Stimulated activated CD8-positive, alpha-beta memory T cell treated with anti-CD3 and anti-CD28 coated beads, Interleukin-15, amount 100 ng/mL, for 1 hour (primary cell): ENCODE measurements around the gene PPP1R13B.
A peak's percentile ranks its signal among the peaks of the same experiment; 100 is the strongest.

ENCODE experiments used
- DNase-seq: peaks from one replicate; pipeline ENCODE4 v3.0.0-alpha.2; 2020; ENCODE audit warnings: low read depth

Gene PPP1R13B

DNA sequence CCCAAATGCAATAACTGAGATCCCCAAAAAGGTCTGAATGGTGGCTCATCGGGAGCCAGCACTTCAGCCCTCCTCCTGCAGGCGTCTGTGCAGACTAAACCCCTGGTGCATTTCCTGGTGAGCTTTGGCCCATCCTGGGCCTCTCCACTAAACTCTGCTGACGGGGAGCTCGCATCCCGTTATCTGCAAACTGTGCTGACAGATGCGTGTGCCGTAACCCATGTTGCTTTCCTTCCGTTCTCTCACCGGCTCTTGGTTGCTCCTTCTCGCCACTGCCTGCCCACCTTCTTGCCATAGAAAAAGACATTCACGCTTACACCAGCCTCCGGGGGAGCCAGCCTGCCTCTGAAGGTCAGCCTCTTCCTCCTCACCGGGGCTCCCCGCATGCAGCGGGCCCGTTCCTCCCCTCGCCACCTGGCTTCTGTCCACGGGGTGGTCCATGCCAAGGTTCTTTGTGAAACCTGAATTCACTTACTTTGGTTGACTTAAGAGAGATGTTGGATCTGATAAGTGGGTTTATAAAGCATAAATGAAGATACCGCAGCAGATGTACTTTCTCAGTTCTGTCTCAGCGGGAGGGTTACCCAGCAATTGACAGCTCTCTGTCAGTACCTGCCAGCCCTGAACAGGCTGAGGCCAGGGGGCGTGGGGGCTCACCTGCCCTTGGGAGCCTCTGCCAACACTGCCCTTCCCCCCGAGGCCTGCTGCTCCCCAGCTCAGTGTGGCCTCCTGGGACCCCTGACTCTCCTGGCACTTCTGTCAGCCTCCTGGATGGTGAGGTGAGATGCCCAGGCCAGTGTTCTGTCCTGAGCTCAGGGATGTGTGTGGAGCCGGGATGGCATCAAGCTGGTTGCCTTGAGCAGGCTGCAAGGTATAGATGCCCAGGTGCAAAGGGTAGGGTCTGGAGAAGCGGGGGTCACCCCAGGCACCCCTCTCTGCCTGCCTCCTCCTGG lies 117.6 kb downstream of the PPP1R13B start:
- no peak for DNase-seq

GRCh38 chr14:103728721-103729120 lies 118.7 kb downstream of the PPP1R13B start:
- no peak for DNase-seq

DNA sequence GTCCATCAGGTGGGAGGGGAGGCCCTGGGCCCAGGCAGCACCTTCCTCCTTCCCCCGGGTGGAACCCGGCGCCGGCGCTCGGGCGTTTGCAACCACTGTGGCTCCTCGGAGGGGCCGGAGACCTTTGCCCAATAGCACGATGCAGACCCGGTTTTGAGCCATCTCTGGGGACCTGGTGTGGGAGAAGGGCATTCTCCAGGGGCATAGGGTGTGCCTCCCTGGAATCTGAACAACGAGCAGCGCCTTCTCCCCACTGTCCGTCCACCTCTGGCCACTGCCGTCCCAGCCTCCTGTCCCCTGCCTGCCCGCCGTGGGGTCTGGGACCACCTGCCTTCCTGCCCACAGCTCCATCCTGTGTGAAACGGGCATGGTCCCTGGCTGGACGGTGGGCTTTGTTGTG lies 119.2 kb downstream of the PPP1R13B start:
- DNase-seq = no peak

GRCh38 chr14:103727313-103727980 lies 119.9 kb downstream of the PPP1R13B start:
- DNase-seq = no peak

GRCh38 chr14:103726474-103726873 lies 120.9 kb downstream of the PPP1R13B start:
- DNase-seq = no peak

GRCh38 chr14:103725739-103726395 lies 121.5 kb downstream of the PPP1R13B start:
- no peak for DNase-seq

DNA sequence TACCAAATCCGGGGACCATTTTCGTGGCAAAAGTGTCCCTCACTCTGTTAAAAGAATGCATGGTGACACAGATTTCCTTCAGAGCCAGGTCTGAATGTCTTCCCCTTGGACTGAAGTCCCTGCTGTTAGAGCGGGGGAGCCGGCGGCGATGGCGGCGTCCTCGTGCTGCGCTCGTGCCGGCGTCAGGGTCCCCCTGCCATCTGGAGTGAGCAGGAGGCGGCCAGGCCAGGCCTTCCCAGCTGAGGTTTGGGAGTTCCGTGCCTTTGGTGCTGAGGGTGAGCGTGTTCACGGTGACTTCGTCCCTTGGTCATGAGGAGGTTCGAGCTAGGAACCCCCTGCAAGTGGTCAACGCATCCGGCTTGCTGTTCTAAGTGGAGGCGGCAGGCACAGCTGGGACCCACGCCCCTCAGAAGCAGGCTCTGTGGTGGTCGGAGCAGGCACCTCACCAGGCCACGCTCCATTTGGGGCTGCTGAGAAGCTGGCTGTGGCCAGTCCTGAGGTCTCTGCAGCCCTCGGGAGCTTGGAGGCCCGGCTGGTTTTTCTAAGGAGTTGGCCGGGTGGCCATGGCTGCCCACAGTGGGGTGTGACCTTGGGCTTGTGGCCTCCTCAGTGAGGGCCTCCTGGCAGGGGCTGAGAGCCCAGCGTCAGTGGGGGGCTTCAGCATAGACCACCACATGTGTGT lies 122.2 kb downstream of the PPP1R13B start:
- no peak for DNase-seq

GRCh38 chr14:103724116-103724515 lies 123.3 kb downstream of the PPP1R13B start:
- DNase-seq = no peak

DNA sequence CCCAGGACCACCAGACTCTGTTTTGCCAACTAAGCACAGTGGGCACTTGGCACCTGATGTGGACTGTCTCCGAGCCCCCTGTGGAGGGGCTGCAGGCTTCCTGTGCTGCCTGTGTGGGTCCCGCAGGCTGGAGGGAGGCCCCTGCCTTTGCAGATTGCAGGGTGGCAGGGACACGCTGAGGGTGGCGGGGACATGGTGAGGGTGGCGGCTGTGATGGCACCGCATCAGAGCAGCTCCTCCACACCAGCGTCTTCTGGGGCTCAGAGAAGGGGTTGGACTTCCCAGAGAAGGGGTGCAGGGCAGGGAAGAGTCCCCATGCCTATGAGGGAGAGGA lies 123.7 kb downstream of the PPP1R13B start:
- no peak for DNase-seq

DNA sequence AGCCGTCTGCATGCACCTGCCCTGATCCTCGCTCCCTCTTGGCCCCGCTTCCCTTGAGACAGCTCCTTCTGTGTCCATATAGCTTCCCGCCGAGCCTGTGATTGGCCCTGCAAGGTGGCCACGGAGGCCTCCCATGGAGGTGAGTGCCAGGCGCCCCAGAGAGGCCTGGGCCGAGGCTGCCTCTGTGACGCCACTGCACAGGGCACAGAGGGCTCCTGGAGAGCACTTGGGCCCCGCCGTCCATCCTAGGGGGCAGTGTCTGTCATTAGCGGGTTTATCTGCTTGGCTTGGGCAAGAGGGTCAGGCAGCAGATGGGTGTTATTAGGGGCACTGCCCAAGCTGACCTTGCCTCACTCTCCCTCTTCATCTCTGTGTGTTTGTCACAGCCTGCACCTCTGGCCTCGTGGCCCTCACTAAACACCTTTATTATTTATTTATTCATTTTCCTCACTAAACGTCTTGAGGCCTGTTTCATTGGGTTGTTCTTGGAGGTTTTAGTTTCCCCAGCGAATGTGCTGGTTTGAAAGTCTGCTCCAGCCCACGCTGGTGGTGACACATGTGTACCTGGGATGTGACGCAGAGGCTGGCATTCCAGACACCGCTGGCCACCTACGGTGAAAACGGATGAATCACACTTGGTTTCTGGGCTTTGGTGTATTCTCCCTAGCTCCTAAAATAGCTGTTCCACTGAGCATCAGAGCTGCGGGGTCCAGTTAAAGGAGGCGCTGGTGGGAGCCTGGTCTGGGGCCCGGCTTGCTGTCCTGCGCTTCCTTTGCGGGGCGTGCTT lies 125.8 kb downstream of the PPP1R13B start:
- DNase-seq = no peak

DNA sequence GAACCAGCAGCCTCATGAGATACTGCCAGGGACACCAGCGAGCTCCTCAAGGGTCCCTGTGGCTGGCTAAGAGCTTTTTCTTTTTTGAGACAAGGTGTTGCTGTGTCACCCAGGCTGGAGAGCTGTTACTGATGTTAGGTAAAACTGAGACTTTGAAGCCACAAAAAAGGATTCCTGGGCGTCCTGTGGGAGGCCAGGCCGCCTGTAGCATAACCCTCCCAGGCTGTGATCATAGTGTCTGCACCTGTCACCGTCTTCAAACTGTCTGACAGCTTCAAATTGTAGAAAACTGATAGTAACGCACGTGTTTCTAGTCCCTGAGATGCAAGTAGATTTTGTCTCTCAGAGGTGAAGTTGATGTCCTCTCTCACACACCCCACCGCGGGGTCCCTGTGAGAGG lies 127.6 kb downstream of the PPP1R13B start:
- DNase-seq = no peak

- DNase-seq = no peak
Observed at GRCh38 chr14:103718572-103718971, 128.8 kb downstream of the PPP1R13B start.

DNA sequence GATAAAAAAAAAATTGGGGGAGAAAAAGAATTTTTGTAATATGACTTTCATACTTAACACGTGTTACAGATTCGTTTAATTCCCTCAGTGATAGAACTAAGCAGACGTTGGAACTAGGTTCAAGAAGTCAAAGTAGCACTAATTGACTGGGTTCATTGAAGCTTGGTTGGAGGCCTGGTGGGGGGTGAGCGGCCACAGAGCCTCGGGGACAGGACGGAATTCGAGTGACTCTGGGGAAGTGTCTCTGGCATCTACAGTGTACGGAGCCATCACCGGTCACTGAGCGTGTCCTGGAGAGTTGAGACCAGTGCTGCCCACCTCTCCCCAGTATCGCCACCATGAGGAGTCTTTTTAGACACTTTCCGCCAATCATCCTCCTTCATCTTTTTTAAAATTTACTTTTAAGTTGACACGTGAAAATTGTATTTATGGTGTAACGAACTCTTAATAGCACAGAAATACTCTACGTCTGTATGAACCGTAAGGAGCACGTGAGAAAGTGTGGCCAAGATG lies 130.4 kb downstream of the PPP1R13B start:
- no peak for DNase-seq

DNA sequence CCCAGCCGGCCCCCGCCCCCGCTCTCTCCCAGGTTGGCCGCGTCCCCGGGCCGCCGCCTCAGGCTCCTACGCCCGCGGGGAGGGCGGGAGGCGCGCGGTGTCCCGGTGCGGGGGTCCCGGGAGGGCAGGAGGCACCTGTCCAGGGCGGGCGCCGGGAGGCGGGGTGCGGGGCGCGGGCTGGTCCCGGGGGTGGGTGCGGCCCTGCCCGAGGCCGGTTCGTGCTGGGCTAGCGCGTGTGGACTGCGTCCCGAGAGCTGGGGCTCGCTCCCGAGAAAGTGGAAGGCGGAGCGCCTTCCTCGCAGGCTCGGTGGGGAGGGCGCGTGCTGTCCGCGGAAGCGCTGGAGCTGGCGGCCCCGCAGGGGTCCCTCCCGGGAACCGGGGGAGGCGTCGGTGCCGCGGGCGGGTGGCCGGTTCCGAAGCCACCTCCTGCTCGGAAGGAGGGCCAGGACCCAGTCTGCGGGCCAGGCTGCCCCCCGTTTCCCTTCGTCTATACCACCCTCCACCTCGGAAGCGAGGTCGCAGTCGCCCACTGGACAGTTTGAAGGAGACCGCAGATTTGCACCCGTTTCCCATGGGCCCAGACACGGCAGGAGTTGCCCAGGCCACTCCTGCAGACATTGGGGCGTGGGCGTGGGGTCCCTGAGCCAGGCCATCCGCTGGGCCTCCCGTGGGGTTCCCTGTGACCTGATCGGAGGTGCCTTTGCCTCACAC lies 131.1 kb downstream of the PPP1R13B start:
- no peak for DNase-seq

DNA sequence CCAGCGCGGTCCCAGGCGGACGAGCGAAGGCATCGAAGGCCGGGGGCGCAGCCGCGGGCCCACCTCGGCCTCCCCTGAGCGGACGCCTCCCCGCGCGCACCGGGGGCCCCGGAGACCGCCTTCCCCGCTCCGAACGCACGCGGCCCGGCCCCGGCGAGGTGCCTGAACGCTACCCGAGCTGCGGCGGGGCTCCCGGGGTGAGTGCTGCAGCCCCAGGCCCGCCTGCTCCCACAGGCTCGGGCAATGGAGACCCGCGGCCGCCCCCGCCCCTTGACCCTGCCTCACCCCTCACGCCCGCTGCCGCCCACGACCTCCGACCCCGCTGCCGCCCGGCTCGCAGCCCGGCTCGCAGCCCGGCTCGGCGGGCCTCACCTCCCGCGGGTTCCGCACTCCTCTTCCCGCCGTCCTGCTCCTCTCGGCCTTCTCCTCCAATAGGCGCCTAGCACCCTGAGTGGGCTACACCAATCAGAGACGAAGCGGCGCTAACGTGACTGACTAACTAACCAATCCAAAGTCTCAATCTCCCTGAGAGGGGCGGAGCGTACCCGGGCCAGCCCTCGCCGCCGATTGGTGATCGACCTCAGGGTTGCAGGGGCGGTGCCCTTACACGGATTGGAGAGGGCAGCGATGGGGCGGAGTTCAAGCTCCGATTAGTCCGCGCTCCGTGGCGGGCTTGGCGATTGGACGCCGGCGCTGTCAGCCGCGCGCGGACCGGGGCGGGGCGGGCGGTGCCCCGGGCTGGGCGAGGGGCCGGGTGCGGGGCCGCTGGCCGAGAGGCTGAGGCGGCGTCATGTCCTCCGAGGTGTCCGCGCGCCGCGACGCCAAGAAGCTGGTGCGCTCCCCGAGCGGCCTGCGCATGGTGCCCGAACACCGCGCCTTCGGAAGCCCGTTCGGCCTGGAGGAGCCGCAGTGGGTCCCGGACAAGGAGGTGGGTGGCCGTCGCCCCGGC lies 132.0 kb downstream of the PPP1R13B start, which contains the start of the genes XRCC3 and ZFYVE21:
TSS of gene XRCC3 (minus strand) at position 400 of the 949 bp plus-strand sequence. CDS start 4,364 bp downstream, outside the sequence.
TSS of gene ZFYVE21 (plus strand) at position 759 of the 949 bp plus-strand sequence. CDS start at position 791, 32 bp downstream.
- DNase-seq = peak; percentile 99

DNA sequence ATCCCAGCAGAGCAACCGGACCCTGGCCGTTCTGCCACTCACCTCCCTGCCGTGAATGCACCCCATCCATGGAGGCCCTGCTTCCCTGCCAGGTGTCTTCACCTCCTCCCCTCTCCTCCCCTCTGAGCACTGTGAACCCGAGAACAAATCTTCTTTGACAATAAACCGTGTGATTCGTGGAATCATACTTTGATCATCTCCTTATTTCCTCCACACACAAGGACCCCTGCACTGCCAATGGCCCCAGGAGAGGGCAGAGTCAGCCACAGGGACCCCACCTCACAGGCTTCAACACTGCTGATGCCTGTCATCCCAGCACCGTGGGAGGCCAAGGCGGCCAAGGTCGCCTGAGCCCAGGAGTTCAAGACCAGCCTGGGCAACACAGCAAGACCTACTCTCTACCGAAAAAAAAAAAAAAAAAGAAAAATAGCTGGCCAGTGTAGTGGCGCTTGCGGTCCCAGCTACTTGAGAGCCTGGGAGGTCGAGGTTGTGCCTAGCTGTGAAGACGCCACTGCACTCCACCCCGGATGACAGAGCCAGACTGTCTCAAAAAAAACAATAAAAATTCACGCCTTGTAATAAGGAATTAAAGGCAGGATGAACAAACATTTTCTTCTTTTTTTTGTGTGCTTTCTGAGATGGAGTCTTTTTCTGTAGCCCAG lies 133.2 kb downstream of the PPP1R13B start:
- DNase-seq = no peak

GRCh38 chr14:103713304-103714062 lies 133.9 kb downstream of the PPP1R13B start:
- no peak for DNase-seq
